Measurements from ENCODE around the gene IQGAP2.

DNA sequence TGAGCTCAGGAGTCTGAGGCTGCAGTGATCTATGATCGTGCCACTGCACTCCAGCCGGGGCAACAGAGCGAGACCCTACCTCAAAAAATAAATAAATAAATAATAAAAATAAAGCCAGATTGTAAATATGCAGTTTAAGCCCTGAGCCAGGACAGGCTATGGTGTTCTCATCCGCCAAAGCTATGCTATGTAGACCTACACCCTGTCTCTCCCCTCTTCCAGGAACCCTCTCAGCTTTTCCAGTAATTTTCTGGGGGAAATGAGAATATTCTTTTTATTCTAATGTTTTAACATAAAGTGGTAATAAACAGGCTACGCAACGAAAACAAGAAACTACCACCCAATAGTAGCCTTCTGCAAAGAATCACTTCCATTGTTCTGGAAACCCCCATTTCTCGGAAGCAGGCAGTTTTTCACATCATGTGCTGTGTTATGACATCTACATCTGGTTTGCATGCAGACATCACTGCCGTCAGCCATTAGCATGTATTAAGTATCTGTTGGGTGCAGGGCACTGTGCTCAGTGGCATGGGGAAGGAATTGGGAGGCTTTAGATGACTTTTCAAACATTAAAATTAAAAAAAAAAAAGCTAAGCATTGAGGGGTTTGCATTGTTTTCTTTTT is 274.9 kb downstream of the IQGAP2 start:
- TF ChIP-seq, protein P1, sequence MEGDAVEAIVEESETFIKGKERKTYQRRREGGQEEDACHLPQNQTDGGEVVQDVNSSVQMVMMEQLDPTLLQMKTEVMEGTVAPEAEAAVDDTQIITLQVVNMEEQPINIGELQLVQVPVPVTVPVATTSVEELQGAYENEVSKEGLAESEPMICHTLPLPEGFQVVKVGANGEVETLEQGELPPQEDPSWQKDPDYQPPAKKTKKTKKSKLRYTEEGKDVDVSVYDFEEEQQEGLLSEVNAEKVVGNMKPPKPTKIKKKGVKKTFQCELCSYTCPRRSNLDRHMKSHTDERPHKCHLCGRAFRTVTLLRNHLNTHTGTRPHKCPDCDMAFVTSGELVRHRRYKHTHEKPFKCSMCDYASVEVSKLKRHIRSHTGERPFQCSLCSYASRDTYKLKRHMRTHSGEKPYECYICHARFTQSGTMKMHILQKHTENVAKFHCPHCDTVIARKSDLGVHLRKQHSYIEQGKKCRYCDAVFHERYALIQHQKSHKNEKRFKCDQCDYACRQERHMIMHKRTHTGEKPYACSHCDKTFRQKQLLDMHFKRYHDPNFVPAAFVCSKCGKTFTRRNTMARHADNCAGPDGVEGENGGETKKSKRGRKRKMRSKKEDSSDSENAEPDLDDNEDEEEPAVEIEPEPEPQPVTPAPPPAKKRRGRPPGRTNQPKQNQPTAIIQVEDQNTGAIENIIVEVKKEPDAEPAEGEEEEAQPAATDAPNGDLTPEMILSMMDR (IDR thresholded peaks at IDR 0.05) = no peak
- TF ChIP-seq POLR2AphosphoS5 (IDR thresholded peaks at IDR 0.05; ENCODE audit: low read depth, low read length) = no peak
- TF ChIP-seq REST (IDR thresholded peaks at IDR 0.05; ENCODE audit: insufficient read depth in 1 of 2, low read depth in 2 of 2, low read length in 1 of 2) = no peak
- no peak for TF ChIP-seq TCF7L2 (IDR thresholded peaks at IDR 0.05; ENCODE audit: low read depth, low read length)
